ENCODE measurements around the gene PTPN12.
"Not testable (repeated sequence)": the region's sequence is repeated elsewhere in the genome, so short reads cannot be mapped to it uniquely, and the experiment has no call there.

The PTPN12 gene

GRCh38 chr7:77538281-77539212 is 1.5 kb downstream of the PTPN12 start:
- DNase-seq: no peak

- no peak for DNase-seq
Observed at GRCh38 chr7:77540402-77540822, 3.3 kb downstream of the PTPN12 start.

GRCh38 chr7:77540993-77541392 is 3.9 kb downstream of the PTPN12 start:
- not testable (repeated sequence) for DNase-seq

- no peak for DNase-seq
Observed at GRCh38 chr7:77542409-77542808, 5.3 kb downstream of the PTPN12 start.

- no peak for DNase-seq
Observed at GRCh38 chr7:77542895-77543294, 5.8 kb downstream of the PTPN12 start.

- no peak for DNase-seq
Observed at GRCh38 chr7:77543910-77544309, 6.8 kb downstream of the PTPN12 start.

GRCh38 chr7:77544518-77544917 is 7.4 kb downstream of the PTPN12 start:
- DNase-seq: no peak

- DNase-seq: no peak
Observed at GRCh38 chr7:77548206-77548605, 11.1 kb downstream of the PTPN12 start.

GRCh38 chr7:77549106-77549870 is 12.2 kb downstream of the PTPN12 start:
- no peak for DNase-seq

- DNase-seq: no peak
Observed at GRCh38 chr7:77550586-77550985, 13.5 kb downstream of the PTPN12 start.

GRCh38 chr7:77553123-77553522 is 16.0 kb downstream of the PTPN12 start:
- DNase-seq: no peak

- no peak for DNase-seq
Observed at GRCh38 chr7:77558284-77558967, 21.3 kb downstream of the PTPN12 start.

GRCh38 chr7:77561352-77561751 is 24.3 kb downstream of the PTPN12 start:
- DNase-seq: no peak

GRCh38 chr7:77563275-77563674 is 26.2 kb downstream of the PTPN12 start:
- no peak for DNase-seq

GRCh38 chr7:77565917-77566316 is 28.8 kb downstream of the PTPN12 start:
- DNase-seq: no peak

- no peak for DNase-seq
Observed at GRCh38 chr7:77566421-77566820, 29.3 kb downstream of the PTPN12 start.

GRCh38 chr7:77569514-77570232 is 32.6 kb downstream of the PTPN12 start:
- no peak for DNase-seq

GRCh38 chr7:77570330-77571011 is 33.4 kb downstream of the PTPN12 start:
- DNase-seq: no peak

GRCh38 chr7:77571801-77572200 is 34.7 kb downstream of the PTPN12 start:
- no peak for DNase-seq

- DNase-seq: no peak
Observed at GRCh38 chr7:77575187-77575586, 38.1 kb downstream of the PTPN12 start.

- DNase-seq: no peak
Observed at GRCh38 chr7:77576856-77577255, 39.8 kb downstream of the PTPN12 start.

- no peak for DNase-seq
Observed at GRCh38 chr7:77579797-77580196, 42.7 kb downstream of the PTPN12 start.
